HepG2 (cell line): ENCODE measurements around the gene PSMB11. TPM values are rescaled to one million over a fixed set of nuclear protein-coding genes. Genes with fewer than 3 reads are reported as not detected.
A peak's percentile ranks its signal among the peaks of the same experiment; 100 is the strongest.

Experiments
- ATAD3A ChIP-seq: sonication (generic); formaldehyde crosslinking; IDR thresholded peaks from 2 replicates; pipeline ENCODE4 v1.4.0; 2020; ENCODE audit warnings: missing genetic modification reagents
- CCAR2 ChIP-seq: fragments of 200-400 bp; formaldehyde crosslinking; optimal IDR thresholded peaks from 2 replicates; pipeline ENCODE3; 2018; ENCODE audit warnings: low read depth, mild to moderate bottlenecking, low read length, moderate library complexity
- ERF ChIP-seq: IDR thresholded peaks from 2 replicates; pipeline ENCODE4 v1.6.1; 2018; ENCODE audit warnings: missing biosample characterization, missing genetic modification reagents
- ETV5 ChIP-seq: IDR thresholded peaks from 2 replicates; pipeline ENCODE4 v1.6.1; 2018; ENCODE audit warnings: missing biosample characterization, missing genetic modification reagents, inconsistent platforms, borderline replicate concordance
- FLYWCH1 ChIP-seq: sonication (generic); formaldehyde crosslinking; IDR thresholded peaks from 2 replicates; pipeline ENCODE4 v1.8.1; 2023; ENCODE audit warnings: mild to moderate bottlenecking, missing genetic modification reagents
- HNF4A ChIP-seq: sonication (generic); formaldehyde crosslinking; IDR thresholded peaks from 2 replicates; pipeline ENCODE4 v1.4.0; 2020; ENCODE audit warnings: missing genetic modification reagents
- IKZF1 ChIP-seq: fragments of 450-650 bp; IDR thresholded peaks from 2 replicates; pipeline ENCODE4 v1.7.1; 2016
- IRX3 ChIP-seq: sonication (generic); formaldehyde crosslinking; IDR thresholded peaks from 2 replicates; pipeline ENCODE4 v1.8.1; 2023; ENCODE audit warnings: mild to moderate bottlenecking, low read depth, missing genetic modification reagents, borderline replicate concordance
- KAT7 ChIP-seq: IDR thresholded peaks from 2 replicates; pipeline ENCODE4 v1.6.1; 2018; ENCODE audit warnings: borderline replicate concordance, missing compliant biosample characterization
- KDM3A ChIP-seq: IDR thresholded peaks from 2 replicates; pipeline ENCODE4 v1.6.1; 2018; ENCODE audit warnings: low read depth, missing compliant biosample characterization
- NR2F2 ChIP-seq: IDR thresholded peaks from 2 replicates; pipeline ENCODE4 v1.6.1; 2012; ENCODE audit warnings: low read depth, inconsistent platforms, borderline replicate concordance
- REPIN1 ChIP-seq: sonication (generic); formaldehyde crosslinking; IDR thresholded peaks from 2 replicates; pipeline ENCODE4 v1.8.0; 2022; ENCODE audit warnings: missing genetic modification reagents, low read depth, mild to moderate bottlenecking, borderline replicate concordance
- ZBTB1 ChIP-seq: sonication (generic); formaldehyde crosslinking; IDR thresholded peaks from 2 replicates; pipeline ENCODE4 v1.4.0; 2020; ENCODE audit warnings: missing genetic modification reagents, borderline replicate concordance
- ZFY ChIP-seq: sonication (generic); formaldehyde crosslinking; IDR thresholded peaks from 2 replicates; pipeline ENCODE4 v1.4.0; 2020; ENCODE audit warnings: missing genetic modification reagents
- ZNF17 ChIP-seq: sonication (generic); formaldehyde crosslinking; IDR thresholded peaks from 2 replicates; pipeline ENCODE4 v1.5.0; 2020; ENCODE audit warnings: mild to moderate bottlenecking, missing genetic modification reagents
- ZNF264 ChIP-seq: sonication (generic); formaldehyde crosslinking; IDR thresholded peaks from 2 replicates; pipeline ENCODE4 v1.4.0; 2020; ENCODE audit warnings: missing genetic modification reagents
- ZNF674 ChIP-seq: sonication (generic); formaldehyde crosslinking; IDR thresholded peaks from 2 replicates; pipeline ENCODE4 v1.5.0; 2020; ENCODE audit warnings: low read depth, mild to moderate bottlenecking, missing genetic modification reagents
- polyA plus RNA-seq, 8 experiments: library from polyadenylated mRNA; depleted of rRNA in 3 of 8; stranded (reverse) in 7 of 8; unstranded in 1 of 8; fragments of >200 nt; fragmentation: Illumina TruSeq in 4 of 8; extraction: Trizol in 4 of 8; gene quantifications; 2 replicates each; pipeline versions ENCODE4 v1.2.1 to v1.2.3, GENCODE V29; 2011 to 2016; ENCODE audit warnings: low read depth in 4 of 8, missing spikeins in 1 of 8, mixed read lengths in 1 of 8; ENCODE audit not compliant: insufficient read depth in 1 of 8
- total RNA-seq, 5 experiments: library from RNA; depleted of rRNA; stranded (reverse); fragments of >200 nt; fragmentation: Illumina TruSeq; extraction: Trizol; gene quantifications; 2 replicates each; pipeline ENCODE4 v1.2.3, GENCODE V29; 2016; ENCODE audit warnings: low read depth in 1 of 5
- TF ChIP-seq, protein P1 (sequence below): sonication (generic); formaldehyde crosslinking; IDR thresholded peaks from 2 replicates; pipeline ENCODE4 v1.5.1; 2020; ENCODE audit warnings: missing genetic modification reagents, mild to moderate bottlenecking, borderline replicate concordance
- TF ChIP-seq, protein P2 (sequence below): IDR thresholded peaks from 2 replicates; pipeline ENCODE4 v1.6.1; 2016; ENCODE audit warnings: missing genetic modification reagents, missing compliant biosample characterization
- TF ChIP-seq, protein P3 (sequence below): sonication (generic); formaldehyde crosslinking; IDR thresholded peaks from 2 replicates; pipeline ENCODE4 v1.9.0; 2021; ENCODE audit warnings: missing genetic modification reagents, mild to moderate bottlenecking, borderline replicate concordance
- TF ChIP-seq, protein P4 (sequence below): sonication (generic); formaldehyde crosslinking; IDR thresholded peaks from 2 replicates; pipeline ENCODE4 v1.8.0; 2022; ENCODE audit warnings: mild to moderate bottlenecking, missing genetic modification reagents, borderline replicate concordance
- TF ChIP-seq, protein P5 (sequence below): sonication (generic); formaldehyde crosslinking; IDR thresholded peaks from 2 replicates; pipeline ENCODE4 v1.4.0; 2020; ENCODE audit warnings: missing genetic modification reagents
- TF ChIP-seq, protein P6 (sequence below): sonication (generic); formaldehyde crosslinking; IDR thresholded peaks from 2 replicates; pipeline ENCODE4 v1.5.0; 2020; ENCODE audit warnings: missing genetic modification reagents, mild to moderate bottlenecking, borderline replicate concordance
- TF ChIP-seq, protein P7 (sequence below): IDR thresholded peaks from 2 replicates; pipeline ENCODE4 v1.6.1; 2016; ENCODE audit warnings: missing biosample characterization, missing genetic modification reagents, low read depth

The PSMB11 gene
- total and polyA plus RNA-seq, 2 of the 13 experiments (the other 11 are each of a cell fraction or from before 2014, with no cell fraction given): not detected

DNA sequence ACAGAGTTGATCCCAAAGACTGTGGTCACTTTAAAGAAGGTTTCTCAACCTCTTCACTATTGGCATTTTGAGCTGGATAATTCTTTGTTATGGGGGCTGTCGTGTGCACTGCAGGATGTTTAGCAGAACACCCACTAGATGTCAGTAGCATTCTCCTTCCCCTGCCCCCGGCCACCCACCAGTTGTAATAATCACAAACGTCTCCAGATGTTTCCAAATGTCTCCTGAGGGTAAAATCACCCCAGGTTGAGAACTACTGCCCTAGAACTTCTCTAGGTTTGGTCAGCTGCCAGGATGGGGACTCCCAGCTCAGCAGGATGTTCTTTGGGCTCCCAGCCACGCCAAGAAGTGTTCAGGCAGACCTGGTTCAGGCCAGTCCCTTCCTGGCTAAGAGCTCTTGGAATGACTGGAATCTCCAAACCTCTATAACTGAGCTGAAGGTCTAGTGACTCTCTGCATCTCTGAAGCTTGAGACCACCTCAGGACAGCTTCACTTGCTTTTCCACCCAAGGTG, 47.2 kb upstream of the PSMB11 start (continued):
- TF ChIP-seq KDM3A: 0 out of 2 replicates have a peak, but pooled peaks have one; percentile 26
- TF ChIP-seq ZBTB1: no peak
- TF ChIP-seq, protein P1, sequence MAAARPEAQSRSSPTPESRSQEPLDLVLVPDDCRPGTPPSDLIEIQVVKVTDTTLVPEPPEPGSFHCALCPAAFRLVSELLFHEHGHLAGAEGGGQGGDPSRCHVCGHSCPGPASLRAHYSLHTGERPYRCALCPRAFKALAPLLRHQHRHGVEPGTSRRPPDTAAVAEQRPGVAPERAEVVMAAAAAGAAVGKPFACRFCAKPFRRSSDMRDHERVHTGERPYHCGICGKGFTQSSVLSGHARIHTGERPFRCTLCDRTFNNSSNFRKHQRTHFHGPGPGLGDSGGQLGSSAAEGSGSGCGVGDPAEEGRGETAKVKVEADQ: no peak
- TF ChIP-seq HNF4A (CRISPR knock-in tag): no peak
- no peak for TF ChIP-seq ZNF674 (CRISPR knock-in tag)
- TF ChIP-seq REPIN1: 0 out of 2 replicates have a peak, but pooled peaks have one; percentile 26
- TF ChIP-seq IRX3 (CRISPR knock-in tag): no peak
- TF ChIP-seq, protein P2, sequence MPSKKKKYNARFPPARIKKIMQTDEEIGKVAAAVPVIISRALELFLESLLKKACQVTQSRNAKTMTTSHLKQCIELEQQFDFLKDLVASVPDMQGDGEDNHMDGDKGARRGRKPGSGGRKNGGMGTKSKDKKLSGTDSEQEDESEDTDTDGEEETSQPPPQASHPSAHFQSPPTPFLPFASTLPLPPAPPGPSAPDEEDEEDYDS (CRISPR knock-in tag): peak; percentile 22; the same call in 1 of the 2 replicates
- no peak for TF ChIP-seq ZNF17 (CRISPR knock-in tag)
- TF ChIP-seq CCAR2: no peak
- no peak for TF ChIP-seq IKZF1
- TF ChIP-seq ZNF264 (CRISPR knock-in tag): 0 out of 2 replicates have a peak, but pooled peaks have one; percentile 24
- TF ChIP-seq, protein P3, sequence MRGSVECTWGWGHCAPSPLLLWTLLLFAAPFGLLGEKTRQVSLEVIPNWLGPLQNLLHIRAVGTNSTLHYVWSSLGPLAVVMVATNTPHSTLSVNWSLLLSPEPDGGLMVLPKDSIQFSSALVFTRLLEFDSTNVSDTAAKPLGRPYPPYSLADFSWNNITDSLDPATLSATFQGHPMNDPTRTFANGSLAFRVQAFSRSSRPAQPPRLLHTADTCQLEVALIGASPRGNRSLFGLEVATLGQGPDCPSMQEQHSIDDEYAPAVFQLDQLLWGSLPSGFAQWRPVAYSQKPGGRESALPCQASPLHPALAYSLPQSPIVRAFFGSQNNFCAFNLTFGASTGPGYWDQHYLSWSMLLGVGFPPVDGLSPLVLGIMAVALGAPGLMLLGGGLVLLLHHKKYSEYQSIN: 0 out of 2 replicates have a peak, but pooled peaks have one; percentile 48
- 0 out of 2 replicates have a peak, but pooled peaks have one; percentile 27 for TF ChIP-seq ZFY
- no peak for TF ChIP-seq KAT7 (CRISPR knock-in tag)
- TF ChIP-seq, protein P4, sequence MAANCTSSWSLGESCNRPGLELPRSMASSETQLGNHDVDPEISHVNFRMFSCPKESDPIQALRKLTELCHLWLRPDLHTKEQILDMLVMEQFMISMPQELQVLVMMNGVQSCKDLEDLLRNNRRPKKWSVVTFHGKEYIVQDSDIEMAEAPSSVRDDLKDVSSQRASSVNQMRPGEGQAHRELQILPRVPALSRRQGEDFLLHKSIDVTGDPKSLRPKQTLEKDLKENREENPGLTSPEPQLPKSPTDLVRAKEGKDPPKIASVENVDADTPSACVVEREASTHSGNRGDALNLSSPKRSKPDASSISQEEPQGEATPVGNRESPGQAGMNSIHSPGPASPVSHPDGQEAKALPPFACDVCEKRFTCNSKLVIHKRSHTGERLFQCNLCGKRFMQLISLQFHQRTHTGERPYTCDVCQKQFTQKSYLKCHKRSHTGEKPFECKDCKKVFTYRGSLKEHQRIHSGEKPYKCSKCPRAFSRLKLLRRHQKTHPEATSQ (CRISPR knock-in tag): no peak; the same call in 1 of the 2 replicates
- no peak for TF ChIP-seq ATAD3A (CRISPR knock-in tag)
- TF ChIP-seq ETV5 (CRISPR knock-in tag): peak; percentile 42
- TF ChIP-seq, protein P5, sequence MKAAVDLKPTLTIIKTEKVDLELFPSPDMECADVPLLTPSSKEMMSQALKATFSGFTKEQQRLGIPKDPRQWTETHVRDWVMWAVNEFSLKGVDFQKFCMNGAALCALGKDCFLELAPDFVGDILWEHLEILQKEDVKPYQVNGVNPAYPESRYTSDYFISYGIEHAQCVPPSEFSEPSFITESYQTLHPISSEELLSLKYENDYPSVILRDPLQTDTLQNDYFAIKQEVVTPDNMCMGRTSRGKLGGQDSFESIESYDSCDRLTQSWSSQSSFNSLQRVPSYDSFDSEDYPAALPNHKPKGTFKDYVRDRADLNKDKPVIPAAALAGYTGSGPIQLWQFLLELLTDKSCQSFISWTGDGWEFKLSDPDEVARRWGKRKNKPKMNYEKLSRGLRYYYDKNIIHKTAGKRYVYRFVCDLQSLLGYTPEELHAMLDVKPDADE: no peak
- no peak for TF ChIP-seq FLYWCH1 (CRISPR knock-in tag)
- TF ChIP-seq NR2F2: no peak
- TF ChIP-seq, protein P6, sequence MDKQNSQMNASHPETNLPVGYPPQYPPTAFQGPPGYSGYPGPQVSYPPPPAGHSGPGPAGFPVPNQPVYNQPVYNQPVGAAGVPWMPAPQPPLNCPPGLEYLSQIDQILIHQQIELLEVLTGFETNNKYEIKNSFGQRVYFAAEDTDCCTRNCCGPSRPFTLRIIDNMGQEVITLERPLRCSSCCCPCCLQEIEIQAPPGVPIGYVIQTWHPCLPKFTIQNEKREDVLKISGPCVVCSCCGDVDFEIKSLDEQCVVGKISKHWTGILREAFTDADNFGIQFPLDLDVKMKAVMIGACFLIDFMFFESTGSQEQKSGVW (CRISPR knock-in tag): no peak
- TF ChIP-seq, protein P7, sequence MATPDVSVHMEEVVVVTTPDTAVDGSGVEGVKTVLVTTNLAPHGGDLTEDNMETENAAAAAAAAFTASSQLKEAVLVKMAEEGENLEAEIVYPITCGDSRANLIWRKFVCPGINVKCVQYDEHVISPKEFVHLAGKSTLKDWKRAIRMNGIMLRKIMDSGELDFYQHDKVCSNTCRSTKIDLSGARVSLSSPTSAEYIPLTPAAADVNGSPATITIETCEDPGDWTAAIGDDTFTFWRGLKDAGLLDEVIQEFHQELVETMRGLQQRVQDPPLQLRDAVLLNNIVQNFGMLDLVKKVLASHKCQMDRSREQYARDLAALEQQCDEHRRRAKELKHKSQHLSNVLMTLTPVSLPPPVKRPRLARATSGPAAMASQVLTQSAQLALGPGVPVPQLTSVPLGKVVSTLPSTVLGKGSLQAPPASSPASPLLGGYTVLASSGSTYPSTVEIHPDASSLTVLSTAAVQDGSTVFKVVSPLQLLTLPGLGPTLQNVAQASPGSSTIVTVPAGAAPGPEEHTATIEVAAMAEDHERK (CRISPR knock-in tag): no peak
- 0 out of 2 replicates have a peak, but pooled peaks have one; percentile 30 for TF ChIP-seq ERF (CRISPR knock-in tag)
